Gastroesophageal sphincter (tissue), 4 donors: ENCODE measurements around the gene GOLIM4. TPM values are rescaled to one million over a fixed set of nuclear protein-coding genes. Genes with fewer than 3 reads are reported as not detected.
A peak's percentile ranks its signal among the peaks of the same experiment; 100 is the strongest.

ENCODE experiments used
- ATAC-seq: fragments of 150-250 bp; one replicate; pipeline ENCODE4 v1.9.1; 2016; ENCODE audit warnings: mild to moderate bottlenecking, moderate library complexity
- H3K27ac ChIP-seq, 4 donors: fragments of 200-600 bp; sonication (generic) in 3 of 4; 1 replicate in 3 of 4; 2 replicates in 1 of 4; pipeline ENCODE4 v1.5.1; 2016 to 2019
- H3K27me3 ChIP-seq: fragments of 200-600 bp; sonication (generic); one replicate; pipeline ENCODE4 v1.5.1; 2019
- H3K36me3 ChIP-seq, 2 donors: fragments of 200-600 bp; sonication (generic); one replicate each; pipeline ENCODE4 v1.5.1; 2019; ENCODE audit warnings: control low read depth in 1 of 2
- H3K4me1 ChIP-seq, 3 donors: fragments of 200-600 bp; sonication (generic); 1 replicate in 2 of 3; 2 replicates in 1 of 3; pipeline ENCODE4 v1.5.1; 2016 to 2019; ENCODE audit warnings: control low read depth in 2 of 3
- H3K4me3 ChIP-seq, 2 donors: fragments of 200-600 bp; sonication (generic); one replicate each; pipeline ENCODE4 v1.5.1; 2019; ENCODE audit warnings: mild to moderate bottlenecking in 1 of 2, moderate library complexity in 1 of 2
- H3K9me3 ChIP-seq, 3 donors: fragments of 200-600 bp; sonication (generic); one replicate each; pipeline ENCODE4 v1.5.1; 2017 to 2019; ENCODE audit warnings: control low read depth in 2 of 3
- EP300 ChIP-seq: sonication (generic); formaldehyde crosslinking; IDR thresholded peaks from one replicate; pipeline ENCODE4 v1.6.1; 2017; ENCODE audit warnings: antibody characterized with exemption, mild to moderate bottlenecking
- POLR2A ChIP-seq, 2 donors: fragments of 450-650 bp; IDR thresholded peaks; one replicate each; pipeline ENCODE4 v1.6.1; 2017; ENCODE audit warnings: antibody characterized with exemption in 2 of 2, mild to moderate bottlenecking in 2 of 2, moderate library complexity in 1 of 2
- POLR2AphosphoS5 ChIP-seq: sonication (generic); formaldehyde crosslinking; IDR thresholded peaks from one replicate; pipeline ENCODE4 v1.6.1; 2017; ENCODE audit warnings: antibody characterized with exemption
- WGBS, 2 donors: methylation state at CpG; one replicate each; pipeline ENCODE4 v1.1.5; 2018; ENCODE audit warnings: low coverage in 1 of 2; 5-methylcytosine and 5-hydroxymethylcytosine counted together
- total RNA-seq, 4 donors: library from RNA; depleted of rRNA; stranded (reverse); fragments of >200 nt; gene quantifications; one replicate each; pipeline ENCODE4 v1.1.0, GENCODE V29; 2016
- TF ChIP-seq, protein P1 (sequence below), 4 experiments: fragments of 200-600 bp in 2 of 4; fragments of 450-650 bp in 2 of 4; sonication (generic) in 1 of 4; IDR thresholded peaks; one replicate each; pipeline ENCODE4 v1.5.1; 2017 to 2019; ENCODE audit warnings: antibody characterized with exemption in 4 of 4, mild to moderate bottlenecking in 2 of 4, moderate library complexity in 2 of 4

Gene GOLIM4
- total RNA-seq, 4 donors from 2014 or later = 41.8 to 49.3 (median 47.8) TPM

DNA sequence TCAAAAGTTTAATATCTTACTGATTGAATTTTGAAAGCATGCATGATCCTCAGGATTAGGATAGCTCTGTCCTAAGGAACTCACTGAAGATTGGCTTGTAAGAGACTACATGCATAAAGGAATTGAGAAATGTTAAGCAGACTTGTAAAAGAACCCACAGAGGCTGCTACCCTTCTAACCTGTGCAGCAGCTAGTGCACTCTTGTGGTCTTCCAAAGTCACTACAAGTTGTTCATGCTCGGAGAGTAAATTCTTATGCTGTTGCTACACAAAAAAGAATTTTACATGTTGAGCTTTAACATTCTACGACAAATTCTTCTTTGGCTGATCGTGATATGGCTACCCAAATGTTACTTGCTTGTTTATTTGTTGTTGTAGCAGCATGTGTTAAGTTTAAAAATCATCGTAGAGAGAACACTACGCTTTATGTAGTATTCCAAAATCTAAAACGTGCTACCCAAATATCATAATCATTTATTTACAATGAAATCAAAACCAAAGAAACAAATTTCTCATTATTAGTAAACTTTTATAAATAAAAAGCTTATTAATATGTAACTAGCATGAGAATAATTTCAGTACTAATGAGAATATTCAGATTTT lies 55.0 kb downstream of the GOLIM4 start:
- TF ChIP-seq POLR2A (IDR thresholded peaks at IDR 0.05) = no peak
- TF ChIP-seq EP300 = no peak
- no peak for TF ChIP-seq POLR2AphosphoS5
- TF ChIP-seq, protein P1, sequence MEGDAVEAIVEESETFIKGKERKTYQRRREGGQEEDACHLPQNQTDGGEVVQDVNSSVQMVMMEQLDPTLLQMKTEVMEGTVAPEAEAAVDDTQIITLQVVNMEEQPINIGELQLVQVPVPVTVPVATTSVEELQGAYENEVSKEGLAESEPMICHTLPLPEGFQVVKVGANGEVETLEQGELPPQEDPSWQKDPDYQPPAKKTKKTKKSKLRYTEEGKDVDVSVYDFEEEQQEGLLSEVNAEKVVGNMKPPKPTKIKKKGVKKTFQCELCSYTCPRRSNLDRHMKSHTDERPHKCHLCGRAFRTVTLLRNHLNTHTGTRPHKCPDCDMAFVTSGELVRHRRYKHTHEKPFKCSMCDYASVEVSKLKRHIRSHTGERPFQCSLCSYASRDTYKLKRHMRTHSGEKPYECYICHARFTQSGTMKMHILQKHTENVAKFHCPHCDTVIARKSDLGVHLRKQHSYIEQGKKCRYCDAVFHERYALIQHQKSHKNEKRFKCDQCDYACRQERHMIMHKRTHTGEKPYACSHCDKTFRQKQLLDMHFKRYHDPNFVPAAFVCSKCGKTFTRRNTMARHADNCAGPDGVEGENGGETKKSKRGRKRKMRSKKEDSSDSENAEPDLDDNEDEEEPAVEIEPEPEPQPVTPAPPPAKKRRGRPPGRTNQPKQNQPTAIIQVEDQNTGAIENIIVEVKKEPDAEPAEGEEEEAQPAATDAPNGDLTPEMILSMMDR (IDR thresholded peaks at IDR 0.05) = peak; percentile 36 to 60 (median 45)
- no peaks in the 10 kb centered on the region for H3K4me1 ChIP-seq
- WGBS, 2 donors = 67 to 77% methylated on average over 5 to 6 of the region's 6 CpGs
- no peaks in the 10 kb centered on the region for H3K9me3 ChIP-seq
- H3K36me3 ChIP-seq = peaks cover 0 to 59% of the 10 kb centered on the region in 2 donors
- no peak overlapping the region for H3K4me3 ChIP-seq
- no peaks in the 10 kb centered on the region for H3K27me3 ChIP-seq
- H3K27ac ChIP-seq = no peak overlapping the region
- no peak for ATAC-seq

DNA sequence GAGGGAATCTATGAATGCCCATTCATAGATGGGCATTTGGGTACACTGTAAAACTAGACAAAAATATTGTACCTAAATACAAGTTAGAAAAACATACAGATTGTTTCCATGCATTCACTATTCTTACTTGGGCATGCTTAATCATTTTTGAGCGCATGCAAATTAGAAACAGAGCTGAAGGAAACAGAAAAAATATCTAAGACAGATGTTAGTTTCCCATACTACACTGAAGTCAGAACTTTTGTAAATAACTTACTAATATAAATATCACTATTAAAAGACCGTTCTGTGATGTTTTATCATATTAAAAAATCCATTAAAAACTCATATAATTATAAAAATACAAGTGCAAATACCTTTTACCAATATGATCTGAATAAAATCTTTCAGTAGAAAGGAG lies 58.7 kb downstream of the GOLIM4 start:
- no peaks in the 10 kb centered on the region for H3K27me3 ChIP-seq
- H3K27ac ChIP-seq = no peak overlapping the region
- no peaks in the 10 kb centered on the region for H3K9me3 ChIP-seq
- ATAC-seq = no peak
- TF ChIP-seq, protein P1 (IDR thresholded peaks at IDR 0.05) = no peak
- no peak for TF ChIP-seq EP300
- TF ChIP-seq POLR2AphosphoS5 = no peak
- TF ChIP-seq POLR2A (IDR thresholded peaks at IDR 0.05) = no peak
- H3K36me3 ChIP-seq = peaks cover 0 to 51% of the 10 kb centered on the region in 2 donors
- H3K4me1 ChIP-seq = peaks cover 0 to 12% (median 0%) of the 10 kb centered on the region in 3 donors
- H3K4me3 ChIP-seq = no peak overlapping the region
- 86 to 92% methylated on average over 2 of the region's 2 CpGs for WGBS, 2 donors

DNA sequence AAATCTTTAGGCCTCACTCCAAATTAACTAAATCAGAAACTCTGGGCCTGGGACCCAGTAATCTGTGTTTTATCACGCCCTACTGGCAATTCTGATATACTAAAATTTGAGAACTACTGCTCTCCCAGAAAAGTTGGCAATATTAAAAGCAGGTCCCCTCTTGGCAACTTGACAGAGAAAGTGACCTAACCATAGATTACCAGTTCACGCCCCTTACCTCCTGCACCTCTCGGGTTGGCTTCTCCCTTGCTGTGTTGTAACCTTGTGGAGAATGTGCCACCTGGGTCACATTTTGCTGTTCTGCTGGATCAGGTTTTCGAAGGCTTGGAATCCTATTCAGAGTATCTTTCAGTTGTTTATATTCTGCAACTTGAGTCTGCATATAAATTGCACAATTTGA lies 59.1 kb downstream of the GOLIM4 start:
- ATAC-seq = no peak
- Histone ChIP-seq H3K4me1 (peaks cover 0 to 12% (median 0%) of the 10 kb centered on the region in 3 donors), H3K27me3 (no peaks in the 10 kb centered on the region), H3K36me3 (peaks cover 0 to 52% of the 10 kb centered on the region in 2 donors), H3K4me3 (no peak overlapping the region), H3K27ac (no peak overlapping the region), H3K9me3 (no peaks in the 10 kb centered on the region)
- WGBS, 2 donors = 80 to 90% methylated on average over 3 to 4 of the region's 4 CpGs
- TF ChIP-seq POLR2A (IDR thresholded peaks at IDR 0.05) = no peak
- no peak for TF ChIP-seq EP300
- no peak for TF ChIP-seq POLR2AphosphoS5
- TF ChIP-seq, protein P1 (IDR thresholded peaks at IDR 0.05) = no peak

DNA sequence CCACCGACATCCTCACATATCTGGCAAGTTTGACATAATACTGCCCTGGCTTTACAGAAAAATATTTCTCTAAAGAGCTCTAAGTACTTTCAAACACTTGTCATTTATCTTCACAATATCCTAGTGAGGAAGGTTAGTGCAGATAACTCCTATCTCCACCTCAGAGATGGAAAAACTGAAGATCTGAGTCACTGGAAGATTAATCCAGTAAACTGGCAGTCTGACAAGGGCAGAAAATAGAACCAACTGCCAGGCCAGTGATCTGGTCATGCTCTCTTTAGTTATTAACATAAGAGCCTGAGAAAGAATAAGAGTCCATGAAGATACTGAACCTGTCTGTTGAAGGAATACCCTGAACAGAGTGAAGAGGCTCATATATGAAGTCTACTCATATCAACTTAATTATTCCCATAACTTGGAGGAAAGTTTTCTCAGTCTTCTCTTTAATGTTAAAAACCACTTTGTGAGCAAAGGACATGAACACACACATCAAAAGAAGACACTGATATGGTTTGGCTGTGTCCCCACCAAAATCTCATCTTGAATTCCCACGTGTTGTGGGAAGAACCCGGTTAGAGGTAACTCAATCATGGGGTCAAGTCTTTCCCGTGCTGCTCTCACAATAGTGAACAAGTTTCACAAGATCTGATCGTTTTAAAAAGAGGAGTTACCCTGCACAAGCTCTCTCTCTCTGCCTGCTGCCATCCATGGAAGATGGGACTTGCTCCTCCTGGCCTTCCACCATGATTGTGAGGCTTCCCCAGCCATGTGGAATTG lies 61.4 kb downstream of the GOLIM4 start:
- peak overlapping the region in 1 of 4 donors; percentile 49 for H3K27ac ChIP-seq
- 0 to 63% methylated on average over 1 to 5 of the region's 5 CpGs for WGBS, 2 donors
- no peaks in the 10 kb centered on the region for H3K27me3 ChIP-seq
- peak; percentile 36 for ATAC-seq
- H3K4me1 ChIP-seq = peaks cover 0 to 12% (median 0%) of the 10 kb centered on the region in 3 donors
- peaks cover 0 to 51% of the 10 kb centered on the region in 2 donors for H3K36me3 ChIP-seq
- no peaks in the 10 kb centered on the region for H3K9me3 ChIP-seq
- H3K4me3 ChIP-seq = no peak overlapping the region
- TF ChIP-seq POLR2A (IDR thresholded peaks at IDR 0.05) = no peak
- TF ChIP-seq POLR2AphosphoS5 = peak; percentile 39

DNA sequence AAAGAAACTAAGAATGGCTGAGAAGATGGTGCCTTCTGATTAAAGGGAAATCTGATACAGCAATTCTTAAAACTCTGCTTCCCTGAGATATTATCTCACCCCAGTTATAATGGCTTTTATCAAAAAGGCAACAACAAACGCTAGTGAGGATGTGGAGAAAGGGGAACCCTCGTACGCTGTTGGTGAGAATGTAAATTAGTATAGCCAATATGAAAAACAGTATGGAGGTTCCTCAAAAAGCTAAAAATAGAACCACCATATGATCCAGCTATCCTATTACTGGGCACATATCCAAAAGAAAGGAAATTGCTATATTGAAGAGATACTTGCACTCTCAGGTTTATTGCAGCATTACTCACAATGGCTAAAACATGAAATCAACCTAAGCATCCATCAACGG lies 65.1 kb downstream of the GOLIM4 start:
- WGBS, 2 donors = 84 to 96% methylated on average over 4 of the region's 4 CpGs
- ATAC-seq = no peak
- H3K36me3 ChIP-seq = peaks cover 0 to 63% of the 10 kb centered on the region in 2 donors

More for the DNA sequence above, 65.1 kb downstream of the GOLIM4 start:
- H3K4me1 ChIP-seq = peaks cover 0 to 41% (median 3%) of the 10 kb centered on the region in 3 donors
- H3K4me3 ChIP-seq = no peak overlapping the region
- TF ChIP-seq, protein P1 (IDR thresholded peaks at IDR 0.05) = no peak
- TF ChIP-seq POLR2A (IDR thresholded peaks at IDR 0.05) (no peak), EP300 (no peak), POLR2AphosphoS5 (no peak)
- no peaks in the 10 kb centered on the region for H3K9me3 ChIP-seq
- no peaks in the 10 kb centered on the region for H3K27me3 ChIP-seq
- H3K27ac ChIP-seq = no peak overlapping the region
